GM12878 (cell line): ENCODE data around the gene CIROP. TPM values are rescaled to one million over a fixed set of nuclear protein-coding genes. Genes with fewer than 3 reads are reported as not detected.
A peak's percentile ranks its signal among the peaks of the same experiment; 100 is the strongest.

Experiments used
- ATAC-seq: fragments of 200-7000 bp; cut with Tn5 transposase; 3 replicates; pipeline ENCODE4 v1.9.1; 2020; ENCODE audit warnings: mild to moderate bottlenecking, moderate library complexity
- BruUV-seq: library from RNA; stranded (reverse); fragments of 400-500 nt; replicated peaks from 2 replicates; lab custom pipeline; 2021; lab: Mats Ljungman, UMichigan
- CTCF ChIA-PET: fragments of 300-600 bp; sonication (Branson Sonifier 250); formaldehyde crosslinking; extraction: SDS; loops from one replicate; lab custom pipeline; 2021; ENCODE audit warnings: inconsistent platforms; lab: Yijun Ruan, JAX
- POLR2A ChIA-PET: fragments of 350-600 bp; formaldehyde crosslinking; extraction: SDS; loops from one replicate; lab custom pipeline; 2021; ENCODE audit warnings: inconsistent platforms; lab: Charles Lee
- RAD21 ChIA-PET: fragments of 300-600 bp; sonication (Branson Sonifier 250); formaldehyde crosslinking; loops from one replicate; lab custom pipeline; 2023; ENCODE audit warnings: antibody characterized with exemption; ENCODE audit not compliant: unreplicated experiment; lab: Charles Lee
- SMC1A ChIA-PET: fragments of 300-600 bp; sonication (Branson Sonifier 250); formaldehyde crosslinking; loops from one replicate; lab custom pipeline; 2023; ENCODE audit not compliant: unreplicated experiment, uncharacterized antibody; lab: Charles Lee
- DNase-seq: peaks from one replicate; pipeline ENCODE4 v3.0.0-alpha.2; 2011; ENCODE audit warnings: low read depth, low spot score
- FAIRE-seq: peaks from 3 replicates; lab custom pipeline; 2011; peaks lifted over from hg19 to GRCh38; lab: Jason Lieb, UNC
- H2AFZ ChIP-seq: 2 replicates; pipeline ENCODE4 v1.6.0; 2011; ENCODE audit warnings: low read depth, low read length, control low read depth; ENCODE audit not compliant: control insufficient read depth
- H3K27ac ChIP-seq: 2 replicates; pipeline ENCODE4 v1.5.1; 2011; ENCODE audit warnings: control low read depth; ENCODE audit not compliant: control insufficient read depth, insufficient read depth
- H3K27me3 ChIP-seq, 2 experiments: replicated peaks in 1 of 2; 2 replicates each; pipeline versions ENCODE4 v1.6.0 to v1.6.1; 2011; ENCODE audit warnings: low read length in 1 of 2; ENCODE audit not compliant: control insufficient read depth in 2 of 2, insufficient read depth in 2 of 2
- H3K36me3 ChIP-seq, 2 experiments: 2 replicates each; pipeline ENCODE4 v1.5.1; 2011; ENCODE audit warnings: low read length in 1 of 2; ENCODE audit not compliant: control insufficient read depth in 2 of 2, insufficient read depth in 2 of 2
- H3K4me1 ChIP-seq: 2 replicates; pipeline ENCODE4 v1.6.1; 2011; ENCODE audit warnings: mild to moderate bottlenecking, low read length, moderate library complexity, mixed read lengths; ENCODE audit not compliant: control insufficient read depth, insufficient read depth
- H3K4me2 ChIP-seq: 2 replicates; pipeline ENCODE4 v1.6.0; 2011; ENCODE audit warnings: control low read depth; ENCODE audit not compliant: control insufficient read depth, insufficient read depth
- H3K4me3 ChIP-seq: fragments of 200-600 bp; sonication (generic); 2 replicates; pipeline ENCODE4 v1.5.1; 2016
- H3K79me2 ChIP-seq: 2 replicates; pipeline ENCODE4 v1.6.0; 2011; ENCODE audit warnings: low read length; ENCODE audit not compliant: control insufficient read depth, insufficient read depth
- H3K9ac ChIP-seq: 2 replicates; pipeline ENCODE4 v1.8.0; 2011; ENCODE audit warnings: low read length, control low read depth, mixed read lengths; ENCODE audit not compliant: control insufficient read depth, insufficient read depth
- H3K9me3 ChIP-seq: replicated peaks from 3 replicates; pipeline ENCODE4 v1.5.1; 2011; ENCODE audit warnings: mild to moderate bottlenecking, low read length; ENCODE audit not compliant: control insufficient read depth, insufficient read depth
- H4K20me1 ChIP-seq: 2 replicates; pipeline ENCODE4 v1.6.0; 2011; ENCODE audit not compliant: control insufficient read depth, insufficient read depth
- CREB1 ChIP-seq: IDR thresholded peaks from 2 replicates; pipeline ENCODE4 v1.6.1; 2012; ENCODE audit warnings: low read depth, mild to moderate bottlenecking, inconsistent platforms
- ETV6 ChIP-seq, 2 experiments: fragments of 450-650 bp in 1 of 2; IDR thresholded peaks in 1 of 2; conservative IDR thresholded peaks in 1 of 2; 2 replicates each; pipeline ENCODE4 v1.6.1; 2014; ENCODE audit warnings: antibody characterized with exemption in 1 of 2, borderline replicate concordance in 1 of 2, low read depth in 1 of 2, mild to moderate bottlenecking in 1 of 2, moderate library complexity in 1 of 2
- KAT2A ChIP-seq: conservative IDR thresholded peaks from 2 replicates; pipeline ENCODE4 v1.6.1; 2011; ENCODE audit warnings: low read depth, low read length; ENCODE audit not compliant: control insufficient read depth
- MYB ChIP-seq: fragments of 150-350 bp; IDR thresholded peaks from 2 replicates; pipeline ENCODE4 v1.6.1; 2014; ENCODE audit warnings: mild to moderate bottlenecking, low read depth, low read length, borderline replicate concordance
- RELA ChIP-seq: fragments of 450-650 bp; IDR thresholded peaks from 2 replicates; pipeline ENCODE4 v1.8.0; 2014; ENCODE audit warnings: borderline replicate concordance; ENCODE audit not compliant: partially characterized antibody
- TAF1 ChIP-seq: IDR thresholded peaks from 2 replicates; pipeline ENCODE4 v1.6.1; 2011; ENCODE audit warnings: mild to moderate bottlenecking, low read depth, low read length, borderline replicate concordance
- TBL1XR1 ChIP-seq: IDR thresholded peaks from 2 replicates; pipeline ENCODE4 v1.6.1; 2012; ENCODE audit warnings: low read depth, low read length, improper control_type of control experiment
- WGBS: methylation state at CpG from one replicate; pipeline ENCODE4 v1.1.6; 2016; ENCODE audit warnings: low lambda C conversion rate; ENCODE audit not compliant: insufficient replicate concordance, insufficient coverage; ENCODE audit errors: missing lambda C conversion rate; 5-methylcytosine and 5-hydroxymethylcytosine counted together
- in situ Hi-C: fragments of 300-500 bp; cut with MboI; formaldehyde crosslinking; loops from 9 replicates; pipeline ENCODE4 v1.14.3; 2018; ENCODE audit warnings: mixed read lengths
- intact Hi-C: fragments of 100-400 bp; cut with micrococcal nuclease; formaldehyde crosslinking; loops from one replicate; pipeline ENCODE4 v1.14.2; 2022; ENCODE audit not compliant: unreplicated experiment
- polyA plus RNA-seq, 11 experiments: library from polyadenylated mRNA; depleted of rRNA in 4 of 11; unstranded in 6 of 11; stranded (reverse) in 5 of 11; fragments of >200 nt; fragmentation: Nextera tagmentation in 4 of 11; fragmentation: Illumina TruSeq in 1 of 11; extraction: Ambion mirVana in 4 of 11; extraction: Trizol in 1 of 11; gene quantifications; 1 replicate in 1 of 11; 2 replicates in 10 of 11; pipeline versions ENCODE4 v1.2.1 to v1.2.3, GENCODE V29; 2011 to 2016; ENCODE audit warnings: inconsistent platforms in 2 of 11, missing spikeins in 2 of 11, low read depth in 1 of 11
- total RNA-seq, 4 experiments: library from RNA; depleted of rRNA in 3 of 4; stranded (reverse); fragments of >200 nt in 3 of 4; fragmentation: Illumina TruSeq in 1 of 4; extraction: Trizol in 1 of 4; gene quantifications; 2 replicates each; pipeline versions ENCODE4 v1.2.1 to v1.2.3, GENCODE V29; 2013 to 2021
- TF ChIP-seq, protein P1 (sequence below): fragments of 450-650 bp; formaldehyde crosslinking; IDR thresholded peaks from 2 replicates; pipeline ENCODE4 v1.4.0; 2020; ENCODE audit warnings: mild to moderate bottlenecking, moderate library complexity
- TF ChIP-seq, protein P2 (sequence below): fragments of 450-650 bp; IDR thresholded peaks from 2 replicates; pipeline ENCODE4 v1.6.1; 2016; ENCODE audit warnings: mild to moderate bottlenecking, moderate library complexity, borderline replicate concordance

CIROP gene
- total and polyA plus RNA-seq, 10 of the 15 experiments (the other 5 are each of a cell fraction or from before 2014, with no cell fraction given): not detected

GRCh38 chr14:23071244-23071920, 33.4 kb downstream of the CIROP start (continued):
- TF ChIP-seq, protein P1, sequence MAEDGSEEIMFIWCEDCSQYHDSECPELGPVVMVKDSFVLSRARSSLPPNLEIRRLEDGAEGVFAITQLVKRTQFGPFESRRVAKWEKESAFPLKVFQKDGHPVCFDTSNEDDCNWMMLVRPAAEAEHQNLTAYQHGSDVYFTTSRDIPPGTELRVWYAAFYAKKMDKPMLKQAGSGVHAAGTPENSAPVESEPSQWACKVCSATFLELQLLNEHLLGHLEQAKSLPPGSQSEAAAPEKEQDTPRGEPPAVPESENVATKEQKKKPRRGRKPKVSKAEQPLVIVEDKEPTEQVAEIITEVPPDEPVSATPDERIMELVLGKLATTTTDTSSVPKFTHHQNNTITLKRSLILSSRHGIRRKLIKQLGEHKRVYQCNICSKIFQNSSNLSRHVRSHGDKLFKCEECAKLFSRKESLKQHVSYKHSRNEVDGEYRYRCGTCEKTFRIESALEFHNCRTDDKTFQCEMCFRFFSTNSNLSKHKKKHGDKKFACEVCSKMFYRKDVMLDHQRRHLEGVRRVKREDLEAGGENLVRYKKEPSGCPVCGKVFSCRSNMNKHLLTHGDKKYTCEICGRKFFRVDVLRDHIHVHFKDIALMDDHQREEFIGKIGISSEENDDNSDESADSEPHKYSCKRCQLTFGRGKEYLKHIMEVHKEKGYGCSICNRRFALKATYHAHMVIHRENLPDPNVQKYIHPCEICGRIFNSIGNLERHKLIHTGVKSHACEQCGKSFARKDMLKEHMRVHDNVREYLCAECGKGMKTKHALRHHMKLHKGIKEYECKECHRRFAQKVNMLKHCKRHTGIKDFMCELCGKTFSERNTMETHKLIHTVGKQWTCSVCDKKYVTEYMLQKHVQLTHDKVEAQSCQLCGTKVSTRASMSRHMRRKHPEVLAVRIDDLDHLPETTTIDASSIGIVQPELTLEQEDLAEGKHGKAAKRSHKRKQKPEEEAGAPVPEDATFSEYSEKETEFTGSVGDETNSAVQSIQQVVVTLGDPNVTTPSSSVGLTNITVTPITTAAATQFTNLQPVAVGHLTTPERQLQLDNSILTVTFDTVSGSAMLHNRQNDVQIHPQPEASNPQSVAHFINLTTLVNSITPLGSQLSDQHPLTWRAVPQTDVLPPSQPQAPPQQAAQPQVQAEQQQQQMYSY (CRISPR knock-in tag): no peak
- TF ChIP-seq, all 136 proteins: peak for 28

GRCh38 chr14:23070262-23071129, 34.3 kb downstream of the CIROP start:
- Histone ChIP-seq H3K27ac (peak overlapping the region; percentile 86), H3K4me1 (peaks cover 11% of the 10 kb centered on the region; the same call in 1 of the 2 replicates), H3K4me2 (peak overlapping the region; percentile 92), H3K36me3 (peaks cover 14 to 34% of the 10 kb centered on the region in 2 experiments), H4K20me1 (peaks cover 9% of the 10 kb centered on the region; the same call in 1 of the 2 replicates), H2AFZ (no peak overlapping the region), H3K27me3 (no peaks in the 10 kb centered on the region), H3K9ac (peak overlapping the region; percentile 90), H3K9me3 (no peaks in the 10 kb centered on the region), H3K79me2 (peaks cover 36% of the 10 kb centered on the region), H3K4me3 (peak overlapping the region; percentile 80)
- DNase-seq (no peak), FAIRE-seq (peak; percentile 90), ATAC-seq (no peak)
- ChIA-PET CTCF (interaction anchor here (0.6 to 3.7 kb wide), 25 partner anchors 8 to 259 kb away, joined by 3 to 36 read pairs (median 5); partner anchors contain the start of genes ACIN1, C14orf119, CDH24 and HAUS4), POLR2A (interaction anchor here (1.3 to 3.7 kb wide), 4 partner anchors 12 to 251 kb away, joined by 3 to 19 read pairs (median 4); partner anchors contain the start of genes ACIN1 and C14orf119), SMC1A (interaction anchor here (0.9 to 3.2 kb wide), 9 partner anchors 10 to 250 kb away, joined by 3 to 13 read pairs (median 5); partner anchors contain the start of genes ACIN1, C14orf119 and PABPN1), RAD21 (interaction anchor here (0.7 to 2.3 kb wide), 9 partner anchors 12 to 515 kb away, joined by 3 to 23 read pairs (median 4); partner anchors contain the start of genes ACIN1, C14orf119 and CDH24)
- in situ Hi-C loops: no loop called here
- intact Hi-C loops: no loop called here
- WGBS: 11% methylated on average over 10 of the region's 10 CpGs
- BruUV-seq: TSS peak; percentile 67
- TF ChIP-seq TAF1 (no peak), RELA (no peak), ETV6 (conservative IDR thresholded peaks at IDR 0.05 in 1 of 2, IDR thresholded peaks at IDR 0.05 in 1 of 2; ENCODE audit: borderline replicate concordance in 1 of 2, low read depth in 1 of 2) (no peak), KAT2A (no peak), TBL1XR1 (no peak), CREB1 (no peak), MYB (no peak)
- TF ChIP-seq, protein P2, sequence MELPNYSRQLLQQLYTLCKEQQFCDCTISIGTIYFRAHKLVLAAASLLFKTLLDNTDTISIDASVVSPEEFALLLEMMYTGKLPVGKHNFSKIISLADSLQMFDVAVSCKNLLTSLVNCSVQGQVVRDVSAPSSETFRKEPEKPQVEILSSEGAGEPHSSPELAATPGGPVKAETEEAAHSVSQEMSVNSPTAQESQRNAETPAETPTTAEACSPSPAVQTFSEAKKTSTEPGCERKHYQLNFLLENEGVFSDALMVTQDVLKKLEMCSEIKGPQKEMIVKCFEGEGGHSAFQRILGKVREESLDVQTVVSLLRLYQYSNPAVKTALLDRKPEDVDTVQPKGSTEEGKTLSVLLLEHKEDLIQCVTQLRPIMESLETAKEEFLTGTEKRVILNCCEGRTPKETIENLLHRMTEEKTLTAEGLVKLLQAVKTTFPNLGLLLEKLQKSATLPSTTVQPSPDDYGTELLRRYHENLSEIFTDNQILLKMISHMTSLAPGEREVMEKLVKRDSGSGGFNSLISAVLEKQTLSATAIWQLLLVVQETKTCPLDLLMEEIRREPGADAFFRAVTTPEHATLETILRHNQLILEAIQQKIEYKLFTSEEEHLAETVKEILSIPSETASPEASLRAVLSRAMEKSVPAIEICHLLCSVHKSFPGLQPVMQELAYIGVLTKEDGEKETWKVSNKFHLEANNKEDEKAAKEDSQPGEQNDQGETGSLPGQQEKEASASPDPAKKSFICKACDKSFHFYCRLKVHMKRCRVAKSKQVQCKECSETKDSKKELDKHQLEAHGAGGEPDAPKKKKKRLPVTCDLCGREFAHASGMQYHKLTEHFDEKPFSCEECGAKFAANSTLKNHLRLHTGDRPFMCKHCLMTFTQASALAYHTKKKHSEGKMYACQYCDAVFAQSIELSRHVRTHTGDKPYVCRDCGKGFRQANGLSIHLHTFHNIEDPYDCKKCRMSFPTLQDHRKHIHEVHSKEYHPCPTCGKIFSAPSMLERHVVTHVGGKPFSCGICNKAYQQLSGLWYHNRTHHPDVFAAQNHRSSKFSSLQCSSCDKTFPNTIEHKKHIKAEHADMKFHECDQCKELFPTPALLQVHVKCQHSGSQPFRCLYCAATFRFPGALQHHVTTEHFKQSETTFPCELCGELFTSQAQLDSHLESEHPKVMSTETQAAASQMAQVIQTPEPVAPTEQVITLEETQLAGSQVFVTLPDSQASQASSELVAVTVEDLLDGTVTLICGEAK: no peak
